ENCODE data around the gene NDOR1. TPM values are rescaled to one million over a fixed set of nuclear protein-coding genes. Genes with fewer than 3 reads are reported as not detected.

The NDOR1 gene
- total RNA-seq, 4 donors from 2014 or later: 14.3 to 47.5 (median 22.0) TPM

DNA sequence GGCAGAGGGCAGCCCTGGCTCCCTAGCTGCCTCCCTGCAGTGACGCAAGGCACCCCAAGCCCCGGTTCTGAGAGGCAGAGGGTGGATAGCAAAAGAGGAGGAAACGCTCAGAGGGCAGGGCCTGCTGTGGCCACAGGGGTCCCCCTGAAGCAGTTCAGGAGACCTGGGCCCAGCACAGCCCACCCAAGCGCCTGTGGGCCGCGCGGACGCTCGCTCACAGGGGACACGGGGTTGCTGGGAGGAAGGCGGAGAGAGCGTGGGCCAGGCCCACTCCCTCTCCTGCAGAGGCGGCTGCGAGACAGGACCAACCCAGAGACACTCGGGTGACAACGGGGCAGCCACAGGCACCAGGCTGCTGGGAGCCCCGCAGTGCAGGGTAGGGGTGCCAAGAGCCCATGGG is 25.7 kb upstream of the NDOR1 start:
- peaks cover 0 to 4% (median 2%) of the 10 kb centered on the region in 4 donors for H3K4me1 ChIP-seq
- H3K36me3 ChIP-seq: peaks cover 0 to 39% (median 17%) of the 10 kb centered on the region in 4 donors
- intact Hi-C loops (cut with DNase I; ENCODE audit: low total_unique reads) (no loop called here), in situ Hi-C loops (cut with MboI; ENCODE audit: low pct_ligation_motif_present in 1 of 4, low pct_unique_long_range_greater_than_20kb in 1 of 4, low sequenced_read_pairs in 3 of 4) (no loop called here)
- peaks cover 5% of the 10 kb centered on the region for H3K27me3 ChIP-seq
- no peaks in the 10 kb centered on the region for H3K9me3 ChIP-seq
- no peak overlapping the region for H3K27ac ChIP-seq
- TF ChIP-seq POLR2A (IDR thresholded peaks at IDR 0.05): no peak
- no peak for TF ChIP-seq POLR2AphosphoS5 (IDR thresholded peaks at IDR 0.05)
- TF ChIP-seq EP300 (IDR thresholded peaks at IDR 0.05; ENCODE audit: low read depth): no peak
- TF ChIP-seq, protein P1, sequence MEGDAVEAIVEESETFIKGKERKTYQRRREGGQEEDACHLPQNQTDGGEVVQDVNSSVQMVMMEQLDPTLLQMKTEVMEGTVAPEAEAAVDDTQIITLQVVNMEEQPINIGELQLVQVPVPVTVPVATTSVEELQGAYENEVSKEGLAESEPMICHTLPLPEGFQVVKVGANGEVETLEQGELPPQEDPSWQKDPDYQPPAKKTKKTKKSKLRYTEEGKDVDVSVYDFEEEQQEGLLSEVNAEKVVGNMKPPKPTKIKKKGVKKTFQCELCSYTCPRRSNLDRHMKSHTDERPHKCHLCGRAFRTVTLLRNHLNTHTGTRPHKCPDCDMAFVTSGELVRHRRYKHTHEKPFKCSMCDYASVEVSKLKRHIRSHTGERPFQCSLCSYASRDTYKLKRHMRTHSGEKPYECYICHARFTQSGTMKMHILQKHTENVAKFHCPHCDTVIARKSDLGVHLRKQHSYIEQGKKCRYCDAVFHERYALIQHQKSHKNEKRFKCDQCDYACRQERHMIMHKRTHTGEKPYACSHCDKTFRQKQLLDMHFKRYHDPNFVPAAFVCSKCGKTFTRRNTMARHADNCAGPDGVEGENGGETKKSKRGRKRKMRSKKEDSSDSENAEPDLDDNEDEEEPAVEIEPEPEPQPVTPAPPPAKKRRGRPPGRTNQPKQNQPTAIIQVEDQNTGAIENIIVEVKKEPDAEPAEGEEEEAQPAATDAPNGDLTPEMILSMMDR (IDR thresholded peaks at IDR 0.05): no peak
- WGBS, 2 donors (ENCODE audit: low coverage in 1 of 2): 69% methylated on average over 4 of the region's 17 CpGs; no CpG with 5 or more reads in 1 of the 2 donors
- DNase-seq: no peak
- H3K4me3 ChIP-seq: no peak overlapping the region

DNA sequence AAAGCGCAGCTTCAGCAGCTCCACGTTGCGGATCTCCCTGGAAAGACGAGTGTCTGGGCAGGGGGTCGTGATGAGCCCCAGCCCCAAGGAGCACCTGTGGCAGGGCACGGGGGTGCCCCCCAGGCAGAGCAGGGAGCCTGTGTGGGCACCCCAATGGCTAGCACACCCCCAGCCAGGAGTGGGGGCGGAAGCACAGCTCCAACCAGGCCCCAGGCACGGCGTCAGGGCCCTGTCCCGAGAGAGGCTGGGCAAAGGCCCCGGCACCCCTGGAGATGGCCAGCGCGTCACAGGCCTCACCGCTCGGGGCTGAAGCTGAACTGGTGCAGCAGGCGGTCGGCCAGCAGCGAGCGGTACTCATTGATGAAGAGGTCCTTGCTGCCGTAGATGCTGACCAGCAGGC is 25.0 kb upstream of the NDOR1 start:
- no peak for DNase-seq
- Histone ChIP-seq H3K27me3 (no peaks in the 10 kb centered on the region), H3K4me1 (peaks cover 0 to 4% (median 0%) of the 10 kb centered on the region in 4 donors), H3K4me3 (no peak overlapping the region), H3K9me3 (no peaks in the 10 kb centered on the region), H3K27ac (no peak overlapping the region), H3K36me3 (peaks cover 0 to 39% (median 17%) of the 10 kb centered on the region in 4 donors)
- intact Hi-C loops (cut with DNase I; ENCODE audit: low total_unique reads): no loop called here
- TF ChIP-seq EP300 (IDR thresholded peaks at IDR 0.05; ENCODE audit: low read depth) (no peak), POLR2AphosphoS5 (IDR thresholded peaks at IDR 0.05) (no peak), POLR2A (IDR thresholded peaks at IDR 0.05) (no peak)
- TF ChIP-seq, protein P1 (IDR thresholded peaks at IDR 0.05): no peak
- WGBS, 2 donors (ENCODE audit: low coverage in 1 of 2): 97% methylated on average over 17 of the region's 20 CpGs; no CpG with 5 or more reads in 1 of the 2 donors
- in situ Hi-C loops (cut with MboI; ENCODE audit: low pct_ligation_motif_present in 1 of 4, low pct_unique_long_range_greater_than_20kb in 1 of 4, low sequenced_read_pairs in 3 of 4): no loop called here

GRCh38 chr9:137181680-137182079 is 23.8 kb upstream of the NDOR1 start:
- Histone ChIP-seq H3K36me3 (peaks cover 0 to 39% (median 17%) of the 10 kb centered on the region in 4 donors), H3K27ac (no peak overlapping the region), H3K4me1 (peaks cover 7 to 12% (median 9%) of the 10 kb centered on the region in 4 donors), H3K9me3 (no peaks in the 10 kb centered on the region), H3K27me3 (no peaks in the 10 kb centered on the region), H3K4me3 (no peak overlapping the region)
- WGBS, 2 donors (ENCODE audit: low coverage in 1 of 2): 91% methylated on average over 22 of the region's 22 CpGs; no CpG with 5 or more reads in 1 of the 2 donors
- DNase-seq: no peak
- in situ Hi-C loops (cut with MboI; ENCODE audit: low pct_ligation_motif_present in 1 of 4, low pct_unique_long_range_greater_than_20kb in 1 of 4, low sequenced_read_pairs in 3 of 4): no loop called here
- TF ChIP-seq EP300 (IDR thresholded peaks at IDR 0.05; ENCODE audit: low read depth): no peak
- no peak for TF ChIP-seq POLR2A (IDR thresholded peaks at IDR 0.05)
- no peak for TF ChIP-seq POLR2AphosphoS5 (IDR thresholded peaks at IDR 0.05)
- TF ChIP-seq, protein P1 (IDR thresholded peaks at IDR 0.05): no peak
- intact Hi-C loops (cut with DNase I; ENCODE audit: low total_unique reads): no loop called here

DNA sequence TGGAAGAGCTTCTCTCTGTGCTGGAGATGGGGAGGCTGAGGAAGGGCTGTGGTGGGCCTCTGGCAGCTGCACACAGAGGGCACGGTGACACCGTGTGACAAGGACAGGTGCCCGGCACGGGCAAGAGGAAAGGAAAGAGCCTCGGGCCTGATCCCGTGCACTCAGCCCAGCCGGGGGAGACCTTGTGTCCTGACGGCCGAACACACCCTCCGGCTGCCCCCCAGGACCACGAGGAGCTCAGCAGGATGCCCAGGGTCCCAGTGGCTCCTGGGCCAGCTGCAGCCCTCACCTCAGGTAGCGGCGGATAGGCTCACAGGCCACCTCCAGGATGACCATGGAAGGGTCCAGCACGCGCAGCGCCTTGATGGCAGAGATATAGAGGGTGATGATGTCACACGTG is 22.7 kb upstream of the NDOR1 start:
- Histone ChIP-seq H3K9me3 (no peaks in the 10 kb centered on the region), H3K27ac (no peak overlapping the region), H3K4me3 (no peak overlapping the region), H3K27me3 (no peaks in the 10 kb centered on the region), H3K4me1 (peaks cover 18 to 21% (median 19%) of the 10 kb centered on the region in 4 donors), H3K36me3 (peaks cover 0 to 39% (median 17%) of the 10 kb centered on the region in 4 donors)
- TF ChIP-seq EP300 (IDR thresholded peaks at IDR 0.05; ENCODE audit: low read depth) (no peak), POLR2A (IDR thresholded peaks at IDR 0.05) (no peak), POLR2AphosphoS5 (IDR thresholded peaks at IDR 0.05) (no peak)
- TF ChIP-seq, protein P1 (IDR thresholded peaks at IDR 0.05): no peak
- intact Hi-C loops (cut with DNase I; ENCODE audit: low total_unique reads) (no loop called here), in situ Hi-C loops (cut with MboI; ENCODE audit: low pct_ligation_motif_present in 1 of 4, low pct_unique_long_range_greater_than_20kb in 1 of 4, low sequenced_read_pairs in 3 of 4) (no loop called here)
- 91% methylated on average over 9 of the region's 17 CpGs; no CpG with 5 or more reads in 1 of the 2 donors for whole genome bisulfite sequencing, 2 donors (ENCODE audit: low coverage in 1 of 2)
- DNase-seq: no peak

Measured in transverse colon (tissue), 4 donors.